ENCODE data around the gene RHEX.
"Not testable (repeated sequence)": the region's sequence is repeated elsewhere in the genome, so short reads cannot be mapped to it uniquely, and the experiment has no call there.

Gene RHEX

DNA sequence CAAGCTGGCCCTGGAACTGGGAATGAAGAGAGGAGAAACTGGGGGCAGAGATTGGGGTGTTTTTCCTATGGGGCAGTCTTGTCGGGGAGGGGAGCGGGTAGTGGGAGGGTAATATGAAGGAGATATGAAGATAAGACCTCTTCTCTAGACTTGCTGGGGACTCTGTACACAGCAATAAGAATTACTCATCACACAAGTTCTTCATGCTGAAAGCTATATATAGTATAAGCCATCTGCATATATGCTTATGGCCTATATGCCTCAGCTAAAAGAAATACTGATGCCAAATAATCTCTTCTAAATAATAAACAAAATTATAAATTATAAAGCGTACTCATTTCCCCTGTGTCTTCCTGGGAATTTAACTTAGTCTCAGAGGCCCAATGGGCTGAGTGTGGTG lies 7.9 kb downstream of the RHEX start:
- DNase-seq: no peak

DNA sequence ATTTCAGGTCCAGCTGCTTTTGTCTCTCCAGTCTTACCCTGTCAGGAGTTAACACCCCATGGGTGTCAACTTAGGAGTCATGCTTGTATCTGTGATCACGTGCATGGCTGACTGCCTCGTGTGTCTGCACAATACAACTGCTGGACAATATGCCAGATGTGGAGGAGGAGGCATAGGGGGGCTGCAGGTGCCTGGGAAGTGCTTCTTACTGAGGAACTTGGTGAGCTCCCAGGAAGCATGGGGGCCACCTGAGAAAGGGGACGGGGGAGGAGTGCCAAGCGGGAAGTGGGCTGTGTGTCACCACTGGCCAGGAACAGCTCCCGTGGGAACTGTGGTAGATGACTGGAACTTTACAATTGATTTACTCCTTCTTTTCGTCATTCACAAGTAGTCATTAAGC lies 9.5 kb downstream of the RHEX start:
- DNase-seq: no peak

GRCh38 chr1:206064001-206064400 lies 11.0 kb downstream of the RHEX start:
- DNase-seq: not testable (repeated sequence)

DNA sequence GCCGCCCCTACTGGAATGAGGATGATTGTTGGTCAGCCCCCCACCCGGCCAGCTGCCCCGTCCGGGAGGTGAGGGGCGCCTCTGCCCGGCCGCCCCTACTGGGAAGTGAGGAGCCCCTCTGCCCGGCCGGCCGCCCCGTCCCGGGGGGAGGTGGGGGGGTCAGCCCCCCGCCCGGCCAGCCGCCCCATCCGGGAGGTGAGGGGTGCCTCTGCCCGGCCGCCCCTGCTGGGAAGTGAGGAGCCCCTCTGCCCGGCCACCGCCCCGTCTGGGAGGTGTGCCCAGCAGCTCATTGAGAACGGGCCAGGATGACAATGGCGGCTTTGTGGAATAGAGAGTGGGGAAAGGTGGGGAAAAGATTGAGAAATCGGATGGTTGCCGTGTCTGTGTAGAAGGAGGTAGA lies 11.5 kb downstream of the RHEX start:
- not testable (repeated sequence) for DNase-seq

GRCh38 chr1:206065547-206066145 lies 12.7 kb downstream of the RHEX start:
- DNase-seq: no peak

DNA sequence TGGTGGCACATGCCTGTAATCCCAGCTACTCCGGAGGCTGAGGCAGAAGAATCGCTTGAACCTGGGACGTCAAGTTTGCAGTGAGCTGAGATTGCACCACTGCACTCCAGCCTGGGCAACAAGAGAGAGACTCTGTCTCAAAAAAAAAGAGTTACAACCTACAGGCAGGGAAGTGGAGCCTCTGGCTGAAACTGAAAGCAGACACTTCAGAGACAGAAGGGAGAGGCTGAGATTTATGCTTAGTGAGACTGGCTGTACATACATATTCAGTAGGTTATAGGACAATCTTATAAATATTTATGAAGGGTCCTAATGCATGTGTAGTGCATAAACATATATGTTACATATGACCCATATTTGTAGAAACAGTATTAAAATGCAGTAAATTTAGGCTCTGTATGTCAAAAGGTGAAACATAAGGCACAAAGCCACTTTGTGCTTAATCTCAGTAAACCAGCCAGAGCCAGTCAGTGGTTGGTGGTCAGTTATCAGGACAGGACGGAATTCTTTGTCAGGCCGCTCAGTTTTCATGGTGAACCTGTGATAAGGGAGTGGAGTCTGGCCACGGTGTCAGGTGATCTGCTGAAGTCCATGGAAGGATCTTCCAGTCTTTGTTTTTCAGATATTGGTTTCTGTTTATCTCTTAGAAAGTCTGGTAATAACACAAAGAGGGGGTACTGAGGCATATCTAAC lies 13.7 kb downstream of the RHEX start:
- no peak for DNase-seq

DNA sequence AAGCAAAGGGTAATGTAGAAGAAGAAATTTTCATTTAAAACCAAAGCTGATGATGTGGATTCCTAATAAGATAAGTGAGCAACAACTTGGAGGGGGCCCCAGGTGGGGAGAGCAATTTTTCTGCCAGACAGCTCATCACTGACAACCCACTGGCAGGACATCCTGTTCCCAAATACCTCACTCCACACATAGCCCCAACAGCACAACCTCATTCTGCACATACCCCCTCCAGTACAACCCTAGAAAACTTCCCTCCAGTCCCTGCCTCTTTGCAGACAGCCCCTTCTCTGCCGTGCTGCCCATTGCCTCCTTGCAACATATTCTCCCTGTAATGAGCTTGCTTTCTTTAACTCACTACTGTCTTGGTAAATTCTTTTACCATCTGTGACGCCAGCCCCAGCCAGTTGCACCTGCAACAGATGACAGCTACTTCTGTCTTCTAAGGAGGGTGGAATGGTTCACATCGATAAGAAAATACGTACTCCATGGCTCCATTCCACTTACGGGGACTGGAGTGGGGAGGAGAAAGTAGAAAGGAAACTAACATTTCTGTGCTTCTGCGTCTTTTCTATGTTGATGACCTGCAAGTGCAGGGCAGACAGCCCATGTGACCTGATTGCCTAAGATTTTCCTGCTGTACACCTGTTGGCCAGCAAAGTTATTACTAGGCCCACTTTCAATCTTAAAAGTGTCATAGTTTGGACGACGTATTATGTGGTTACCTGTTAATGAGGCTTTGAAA lies 14.7 kb downstream of the RHEX start:
- DNase-seq: no peak

DNA sequence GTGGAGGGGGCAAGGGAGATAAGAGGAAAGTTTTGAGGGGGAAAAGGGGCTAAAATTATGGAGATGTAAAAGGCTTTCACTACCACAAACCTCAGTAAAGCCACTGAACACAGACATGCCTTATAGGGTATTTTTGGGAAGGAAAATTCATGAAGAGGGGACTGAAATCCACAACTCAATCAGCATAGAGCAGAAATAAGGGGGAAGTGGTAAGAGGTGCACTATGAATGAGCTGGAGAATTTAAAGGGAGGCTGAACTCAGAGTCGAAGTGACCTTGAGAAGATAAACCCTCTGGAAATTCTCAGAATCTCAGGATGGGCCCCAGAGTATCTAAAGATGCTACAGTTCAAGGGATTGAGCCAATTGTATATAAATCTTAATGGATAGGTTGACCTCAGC lies 15.3 kb downstream of the RHEX start:
- DNase-seq: no peak

GRCh38 chr1:206070627-206071304 lies 17.8 kb downstream of the RHEX start:
- no peak for DNase-seq

DNA sequence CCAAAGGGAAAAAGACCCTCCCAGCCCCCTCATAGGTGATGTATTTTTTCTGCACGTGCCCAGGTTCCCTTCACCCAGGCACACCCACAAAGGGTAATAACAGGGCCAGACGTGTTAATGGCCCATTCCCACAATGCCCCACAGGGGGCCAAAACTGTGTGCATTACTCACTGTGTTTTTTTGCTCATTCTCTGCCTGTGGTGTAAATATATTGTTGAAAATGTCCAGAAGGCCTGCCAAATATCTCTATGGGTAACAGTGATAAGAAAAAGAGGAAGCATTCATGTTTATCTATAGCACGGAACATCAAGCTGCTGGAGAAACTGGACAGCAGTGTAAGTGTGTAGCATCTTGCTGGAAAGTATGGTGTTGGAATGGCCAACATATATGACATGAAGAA lies 21.9 kb downstream of the RHEX start:
- no peak for DNase-seq

- DNase-seq: no peak
These were observed 23.1 kb downstream of the RHEX start for GRCh38 chr1:206075786-206076755.

DNA sequence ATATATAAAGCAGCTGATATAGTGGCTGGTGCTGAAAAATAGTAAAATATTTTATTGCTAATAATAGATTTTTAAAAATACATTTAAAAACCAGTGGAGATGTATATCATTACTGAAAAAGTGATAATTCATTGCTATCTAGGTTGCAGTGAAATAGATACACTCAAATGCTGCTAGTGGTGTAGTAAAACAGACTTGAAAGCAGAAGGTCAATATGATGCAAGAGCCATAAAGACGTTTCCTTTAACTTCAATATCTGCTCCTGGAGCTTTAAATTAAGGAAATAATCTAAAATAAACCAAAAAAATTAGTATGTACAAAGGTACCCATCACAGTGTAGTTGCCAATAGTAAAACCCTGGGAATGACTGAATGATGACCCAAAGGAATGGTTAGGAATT lies 26.2 kb downstream of the RHEX start:
- no peak for DNase-seq

- DNase-seq: no peak
These were observed 27.2 kb downstream of the RHEX start for GRCh38 chr1:206080026-206080820.

DNA sequence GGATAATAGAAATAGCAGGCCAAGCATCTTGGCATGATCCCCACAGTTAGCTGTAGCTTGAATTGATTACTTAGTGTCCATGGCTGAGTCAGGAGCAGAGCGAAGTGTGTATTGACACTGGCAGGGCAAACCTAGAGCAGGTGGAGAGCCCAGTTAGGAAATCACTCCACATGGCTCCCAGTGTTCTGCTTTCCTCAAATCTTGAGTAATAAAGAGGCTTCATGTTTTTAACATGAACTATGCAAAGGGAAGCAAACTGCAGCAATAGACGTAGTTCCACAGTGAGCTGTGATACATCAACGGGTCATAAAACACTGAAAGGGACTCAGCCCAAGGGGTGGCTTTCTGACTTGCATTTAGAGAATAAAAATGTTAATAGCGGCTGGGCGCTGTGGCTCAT lies 28.9 kb downstream of the RHEX start:
- no peak for DNase-seq

- no peak for DNase-seq
These were observed 30.1 kb downstream of the RHEX start for GRCh38 chr1:206082831-206083695.

DNA sequence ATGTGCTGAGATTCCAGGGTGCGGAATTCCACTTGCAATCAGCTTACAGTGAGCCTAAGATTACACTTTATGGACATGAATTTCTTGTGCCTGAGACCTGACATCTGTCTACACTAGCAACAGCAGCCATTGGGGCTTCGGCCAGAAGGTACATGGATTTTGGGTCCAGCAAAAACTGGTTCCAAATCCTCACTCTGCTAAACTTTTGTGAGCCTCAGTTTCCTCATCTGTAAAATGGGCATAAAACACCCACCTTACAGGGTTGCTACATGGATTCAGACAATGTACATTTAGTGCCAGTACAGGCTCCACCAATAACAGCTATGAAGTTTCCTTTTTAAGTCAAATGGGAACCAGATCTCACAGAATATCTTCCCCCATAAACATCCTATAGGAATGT lies 30.8 kb downstream of the RHEX start:
- no peak for DNase-seq

DNA sequence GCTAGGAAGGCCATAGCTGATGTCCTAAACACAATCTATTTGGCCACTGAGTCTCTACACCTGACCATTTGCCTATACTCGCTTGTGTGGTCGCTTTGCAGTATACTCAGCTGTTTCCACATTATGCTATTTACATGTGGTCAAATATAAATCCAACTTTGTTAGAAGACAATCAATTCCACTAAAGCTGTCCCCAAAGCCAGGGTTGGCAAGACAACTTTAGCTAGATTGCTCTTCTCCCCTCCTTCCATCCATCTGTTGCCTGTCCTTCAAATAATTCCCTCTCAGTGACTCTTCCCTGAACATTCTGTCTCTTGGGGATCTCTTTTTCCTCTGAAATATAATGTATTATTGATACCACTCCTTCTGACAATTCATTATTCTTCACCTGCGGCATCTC lies 34.1 kb downstream of the RHEX start:
- DNase-seq: no peak

DNA sequence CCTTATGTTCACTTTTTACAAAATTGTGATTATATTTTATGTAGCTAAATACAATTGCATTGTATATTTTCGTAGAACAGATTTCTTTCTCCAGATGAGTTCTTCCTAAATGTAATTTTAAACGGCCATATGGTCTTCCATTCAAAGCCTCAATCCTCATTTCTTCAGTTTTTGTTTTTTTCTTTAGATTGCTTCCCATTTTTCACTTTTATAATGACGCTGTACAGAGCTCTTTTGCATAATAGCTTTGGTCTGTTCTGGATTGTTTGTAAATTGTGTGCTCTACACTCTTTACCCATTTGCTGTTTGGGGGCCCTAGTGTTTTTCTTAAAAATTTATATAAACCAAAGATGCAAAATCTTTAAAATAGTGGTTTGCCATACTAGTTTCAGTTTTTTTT lies 36.4 kb downstream of the RHEX start:
- no peak for DNase-seq

DNA sequence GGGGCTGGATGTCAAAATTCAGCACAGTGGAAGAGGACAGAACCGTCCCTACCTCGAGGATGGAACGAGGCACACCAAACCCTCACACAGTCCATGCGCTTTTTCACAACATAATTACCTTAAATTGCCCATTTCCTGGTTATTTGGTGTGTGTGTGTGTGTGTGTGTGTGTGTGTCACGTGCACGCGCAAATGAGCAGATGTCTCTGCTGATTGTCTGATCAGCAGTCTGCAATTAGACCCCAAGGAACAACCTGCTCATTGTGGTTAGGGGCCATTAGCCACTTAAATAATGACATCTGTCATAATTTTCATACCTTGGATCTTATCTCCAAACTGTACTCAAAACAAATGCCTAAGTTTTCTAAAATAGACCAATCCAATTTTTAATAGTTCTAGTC lies 41.1 kb downstream of the RHEX start:
- DNase-seq: no peak

DNA sequence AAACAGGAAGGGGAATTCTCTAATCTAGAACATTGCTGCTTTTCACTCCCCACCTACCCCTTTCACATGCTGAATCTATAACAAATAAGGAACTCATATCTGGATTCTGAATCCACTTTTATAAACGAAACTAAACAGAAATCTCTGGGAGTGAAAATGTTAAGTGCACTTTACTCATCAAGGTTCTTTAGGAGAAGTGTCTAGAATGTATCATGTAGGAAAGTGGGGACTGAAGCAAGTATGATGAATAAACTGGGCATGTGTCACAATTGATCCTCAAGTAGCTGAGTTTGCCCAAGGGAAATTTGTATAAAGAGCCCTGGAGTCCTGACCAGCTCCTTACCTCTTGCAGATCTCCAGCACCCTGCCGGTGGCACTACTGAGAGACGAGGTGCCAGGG lies 44.4 kb downstream of the RHEX start:
- DNase-seq: no peak
